ENCODE measurements around the gene FAM234B.

The FAM234B gene

GRCh38 chr12:13090054-13090453 is 45.9 kb downstream of the FAM234B start:
- DNase-seq (ENCODE audit: low read depth, low spot score): no peak

DNA sequence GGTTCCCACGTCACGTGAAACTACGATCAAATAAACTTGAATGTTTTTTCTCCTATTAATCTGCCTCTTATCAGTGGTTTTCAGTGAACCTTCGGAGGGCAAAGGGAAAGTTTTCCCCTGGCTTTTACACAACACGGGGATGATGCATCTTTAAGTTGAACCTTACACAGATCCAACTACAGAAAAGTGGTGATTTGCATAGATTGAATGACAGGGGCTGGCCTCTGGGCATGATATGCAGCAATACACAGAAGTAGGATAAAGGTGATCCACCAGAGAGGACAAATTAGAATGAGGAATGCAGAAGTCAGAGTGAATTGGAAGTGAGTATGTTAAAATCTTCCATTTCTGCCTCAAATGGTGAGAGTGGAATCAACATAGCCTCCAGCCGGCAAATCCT is 47.7 kb downstream of the FAM234B start:
- no peak for DNase-seq (ENCODE audit: low read depth, low spot score)

GRCh38 chr12:13093191-13093847 is 49.1 kb downstream of the FAM234B start:
- peak; percentile 42 for DNase-seq (ENCODE audit: low read depth, low spot score)

DNA sequence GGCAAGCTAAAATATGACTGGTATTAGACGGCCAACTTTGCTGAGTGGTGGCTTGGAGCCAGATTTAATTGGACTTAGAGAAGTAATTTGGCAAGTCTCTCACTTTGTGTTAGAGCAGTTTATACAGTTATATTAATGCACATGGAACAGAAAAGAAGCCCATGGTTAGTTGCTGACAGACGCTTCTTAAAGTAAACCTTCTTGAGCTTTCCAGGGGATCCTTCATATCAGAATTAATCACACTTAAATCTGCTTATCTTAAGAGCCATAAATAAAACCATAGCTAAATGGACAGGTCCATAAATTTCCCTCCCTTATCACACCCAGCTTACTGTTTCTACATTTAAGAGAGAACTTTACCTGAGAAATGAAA is 49.7 kb downstream of the FAM234B start:
- DNase-seq (ENCODE audit: low read depth, low spot score): peak; percentile 32

DNA sequence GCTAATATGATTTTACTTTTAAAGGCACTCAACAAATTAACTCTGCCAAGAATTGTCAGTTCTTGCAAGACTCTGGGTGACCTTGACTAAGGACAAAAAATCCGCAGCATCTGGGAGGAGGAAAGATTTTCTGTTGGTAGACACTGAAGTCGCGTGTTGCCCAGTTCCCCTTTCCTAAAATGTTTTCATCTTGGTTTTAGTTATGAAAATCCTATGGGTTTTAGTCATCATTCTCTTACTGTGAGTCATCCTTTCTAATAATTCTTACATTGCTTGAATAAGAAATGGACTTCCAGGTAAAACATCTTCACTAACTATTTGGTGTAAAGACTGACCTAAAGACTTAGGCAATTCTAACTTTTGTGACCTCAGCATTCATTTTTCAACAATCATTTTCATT is 50.2 kb downstream of the FAM234B start:
- peak; percentile 34 for DNase-seq (ENCODE audit: low read depth, low spot score)

DNA sequence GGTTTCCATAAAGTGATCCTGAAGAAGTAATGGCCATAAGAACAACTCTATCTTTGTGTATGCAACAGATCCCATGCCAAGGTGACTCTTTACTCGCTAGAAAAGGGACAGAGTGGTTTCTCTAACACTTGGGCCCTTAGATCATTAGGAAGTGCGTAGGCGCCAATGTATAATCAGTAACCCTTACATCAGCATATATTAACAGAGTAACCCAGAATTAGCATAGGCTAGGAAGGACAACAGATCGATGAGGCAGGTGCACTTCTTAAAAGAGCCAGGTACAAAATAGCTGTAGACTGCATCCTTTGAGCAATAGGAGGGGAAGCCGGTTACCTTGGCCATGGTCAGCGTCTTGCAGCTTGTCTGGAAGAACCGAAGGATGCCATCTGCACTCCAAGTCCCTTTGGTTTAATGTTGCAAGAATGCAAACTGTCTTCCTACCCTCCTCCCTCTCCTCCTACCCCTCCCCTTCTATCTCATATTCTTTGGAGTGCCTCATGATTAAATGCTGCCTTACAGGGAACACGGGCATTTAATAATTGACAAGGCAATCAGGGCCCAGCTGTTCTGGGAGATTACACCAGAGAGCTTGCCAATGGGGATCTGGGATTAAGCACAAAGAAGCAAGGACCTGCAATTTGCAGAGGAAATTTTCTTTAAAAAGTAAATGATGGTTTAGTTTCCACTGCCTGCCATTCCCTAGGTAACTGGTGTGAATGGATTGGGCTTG is 51.2 kb downstream of the FAM234B start:
- DNase-seq (ENCODE audit: low read depth, low spot score): no peak

- no peak for DNase-seq (ENCODE audit: low read depth, low spot score)
These were observed 53.4 kb downstream of the FAM234B start for GRCh38 chr12:13097491-13098011.

DNA sequence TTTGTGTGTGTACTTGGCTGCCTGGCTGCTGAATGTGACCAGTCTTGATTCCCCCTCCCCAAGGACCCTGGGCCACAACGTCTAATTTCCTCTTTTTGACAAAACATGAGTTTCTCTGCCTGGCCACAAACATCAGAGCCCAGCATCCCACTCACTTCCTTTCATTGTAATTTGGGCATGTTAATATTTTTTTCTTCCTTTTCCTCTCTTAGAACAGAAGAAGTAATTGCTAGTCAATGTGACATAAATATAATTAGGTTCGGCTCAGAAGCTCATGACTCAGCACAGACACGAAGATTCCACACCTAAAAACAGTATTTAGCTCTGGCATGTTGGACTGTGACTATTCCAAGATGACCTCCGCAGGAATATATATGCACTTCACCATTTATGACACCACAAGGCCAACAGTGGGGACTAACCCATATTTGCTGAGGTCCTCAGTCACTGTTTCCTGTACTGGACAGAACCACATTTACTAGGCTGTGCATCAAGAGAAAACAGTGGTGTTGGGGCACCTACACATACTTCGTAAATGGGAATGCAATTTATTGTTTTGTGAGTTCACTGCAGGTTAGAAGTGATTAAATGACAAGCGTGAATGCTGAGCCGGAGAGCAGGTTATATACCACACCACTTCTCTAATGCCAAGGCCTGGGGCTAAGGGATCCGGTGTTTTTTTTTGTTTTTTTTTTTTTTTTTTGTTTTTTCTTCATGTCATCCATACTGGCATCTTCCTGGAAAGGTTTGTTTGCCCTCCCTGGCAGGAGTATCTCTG is 55.1 kb downstream of the FAM234B start:
- peak; percentile 26 for DNase-seq (ENCODE audit: low read depth, low spot score)

DNA sequence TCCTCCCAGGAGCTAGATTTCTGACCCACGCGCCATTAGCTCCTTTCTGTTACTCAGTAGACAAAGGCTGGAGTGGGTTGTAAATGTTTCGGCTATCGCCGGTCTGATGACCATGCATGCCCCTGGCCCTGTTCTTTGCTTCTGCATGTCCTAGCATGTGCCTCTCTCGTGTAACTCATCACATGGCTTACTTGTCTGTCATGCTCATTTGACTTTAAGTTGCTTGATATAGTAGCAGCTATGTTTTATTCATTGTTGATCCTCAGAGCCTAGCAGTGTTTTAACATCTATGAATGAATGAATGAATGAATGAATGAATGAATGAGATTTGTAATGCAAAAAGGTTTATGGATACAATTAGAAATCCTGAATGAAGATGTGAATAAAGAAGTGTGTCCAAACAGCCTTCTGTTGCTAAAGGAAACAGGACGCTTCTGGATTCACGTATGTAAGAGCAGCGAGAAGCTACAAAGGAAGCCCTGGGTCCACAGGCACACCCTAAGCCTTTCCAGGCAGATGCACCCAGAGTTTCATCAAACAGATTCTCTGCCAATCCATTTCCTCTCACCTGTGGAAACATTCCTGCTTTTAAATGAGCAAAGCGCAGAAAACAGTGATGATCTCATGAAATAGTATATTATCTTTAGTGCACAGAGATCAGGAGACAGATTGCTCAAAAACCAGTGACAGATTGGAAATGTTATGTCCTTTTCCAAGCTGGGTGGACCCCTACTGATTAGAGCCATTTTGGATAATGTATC is 55.8 kb downstream of the FAM234B start:
- no peak for DNase-seq (ENCODE audit: low read depth, low spot score)

DNA sequence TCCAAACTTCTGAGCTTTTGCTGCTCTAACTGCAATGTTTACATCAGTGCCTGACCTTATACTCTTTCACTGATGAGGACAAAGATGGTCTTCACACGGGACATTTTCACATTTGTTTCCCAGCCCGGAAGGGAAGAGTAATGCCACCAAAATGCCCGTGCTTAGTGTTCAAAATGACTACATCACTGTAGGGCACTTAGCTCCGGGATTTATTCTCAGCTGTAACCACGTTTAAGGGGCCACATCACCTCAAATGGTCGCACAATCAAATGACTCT is 56.4 kb downstream of the FAM234B start:
- DNase-seq (ENCODE audit: low read depth, low spot score): no peak

DNA sequence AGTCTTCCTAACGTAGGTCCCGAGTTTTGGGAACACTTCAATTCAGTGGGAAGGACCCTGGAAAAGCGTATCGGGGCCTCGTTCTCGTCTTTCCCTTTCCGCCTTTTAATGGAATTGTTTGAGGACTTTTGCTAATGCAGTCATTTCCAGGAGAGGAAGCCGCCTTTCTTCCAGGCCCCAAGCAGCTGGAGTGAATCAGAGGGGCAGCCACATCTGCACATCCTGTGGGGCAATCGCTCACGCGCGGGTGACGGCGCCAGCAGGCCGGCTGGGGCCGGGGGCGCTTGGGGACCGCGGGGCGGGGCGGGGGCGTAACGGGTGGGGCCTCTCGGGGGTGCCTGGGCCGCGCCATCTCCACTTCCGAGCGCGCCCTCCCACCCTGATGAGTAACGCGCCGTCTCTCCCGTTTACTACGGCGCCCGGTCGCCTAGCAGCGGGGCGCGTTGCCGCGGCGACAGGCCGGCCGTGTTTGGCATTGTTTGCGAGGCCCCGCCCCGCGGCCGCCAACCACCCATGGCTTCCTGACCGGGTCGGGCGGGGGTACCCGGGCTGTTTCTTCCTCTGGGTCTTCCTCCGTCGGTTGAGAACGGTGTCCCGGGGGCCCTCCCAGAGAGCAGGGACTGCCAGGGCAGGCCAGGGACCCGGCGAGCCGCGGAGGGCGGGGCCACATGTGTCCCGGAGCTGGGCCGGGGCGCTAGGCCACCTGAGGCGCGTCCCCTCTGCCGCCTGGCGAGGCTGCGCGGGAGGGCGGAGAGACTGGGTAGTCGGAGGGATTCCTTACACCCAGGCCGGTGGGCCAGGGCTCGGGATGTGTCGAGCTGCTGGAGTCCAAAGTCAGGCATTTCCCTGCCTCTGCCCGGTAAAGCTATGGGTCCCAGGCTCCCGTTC is 56.9 kb downstream of the FAM234B start:
- peak; percentile 96 for DNase-seq (ENCODE audit: low read depth, low spot score)

DNA sequence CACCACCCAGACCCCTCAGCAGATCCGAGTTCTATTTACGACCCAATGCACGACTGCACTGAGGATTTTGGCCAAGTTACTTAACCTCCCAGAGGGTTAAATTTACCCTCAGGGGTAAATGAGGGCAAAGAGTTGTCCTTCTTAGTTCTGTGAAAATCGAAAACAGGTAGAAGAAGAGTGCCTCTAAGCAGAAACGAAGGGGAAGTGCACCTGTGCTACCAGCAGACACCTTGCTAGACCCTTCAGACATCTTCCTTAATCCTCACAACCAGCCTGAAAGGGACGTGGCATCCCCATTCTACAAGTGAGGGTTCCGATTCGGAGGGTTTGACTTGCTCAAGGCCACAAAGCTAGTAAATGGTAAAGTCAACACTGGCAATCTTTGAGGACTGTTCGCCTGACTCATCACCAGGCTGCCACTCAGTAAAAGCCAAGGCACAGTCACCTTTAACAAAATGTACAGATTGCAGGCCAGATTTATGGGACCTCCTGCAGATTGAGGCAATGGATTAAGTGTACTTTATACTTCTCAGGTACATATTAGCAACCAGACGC is 57.7 kb downstream of the FAM234B start:
- DNase-seq (ENCODE audit: low read depth, low spot score): peak; percentile 51

DNA sequence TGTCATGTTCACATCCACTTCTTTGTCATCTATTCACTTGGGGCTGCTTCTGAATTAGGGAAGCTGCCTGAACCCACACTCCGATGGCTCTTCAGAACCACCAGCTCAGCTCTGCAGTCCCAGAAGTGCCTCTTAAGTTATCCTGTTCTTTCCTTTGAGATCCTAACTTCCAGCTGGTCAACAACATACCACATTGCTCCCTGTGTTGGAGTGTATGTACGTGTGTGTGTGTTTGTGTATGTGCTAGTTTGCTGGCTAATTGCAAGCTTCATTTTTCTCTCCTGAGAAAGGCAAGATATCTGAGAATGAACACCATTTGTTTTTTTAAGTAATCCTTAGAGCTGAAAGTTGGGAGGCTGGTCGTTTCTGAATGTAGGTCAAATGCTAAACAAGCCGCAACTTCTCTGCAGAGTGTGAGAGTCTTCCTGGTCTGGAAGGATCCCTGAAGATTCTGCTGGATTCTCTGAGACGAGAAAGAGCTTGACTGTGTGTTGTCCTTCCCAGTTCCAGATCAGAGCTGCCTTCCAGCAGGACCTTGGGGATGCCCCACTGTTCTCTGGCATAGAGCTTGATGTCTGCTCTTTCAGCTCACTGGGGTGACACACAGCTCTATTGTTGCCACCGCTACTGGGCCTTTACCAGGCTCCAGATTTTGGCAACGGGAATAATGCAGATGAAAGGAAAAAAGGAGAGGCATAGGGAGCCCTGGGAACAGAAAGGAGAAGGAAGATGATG is 58.4 kb downstream of the FAM234B start:
- peak; percentile 31 for DNase-seq (ENCODE audit: low read depth, low spot score)

- DNase-seq (ENCODE audit: low read depth, low spot score): no peak
These were observed 59.3 kb downstream of the FAM234B start, which contains the start of gene GSG1 for GRCh38 chr12:13103391-13104033. GSG1 (minus strand) TSS chr12:13103667; CDS start chr12:13103512, 155 bp downstream.

DNA sequence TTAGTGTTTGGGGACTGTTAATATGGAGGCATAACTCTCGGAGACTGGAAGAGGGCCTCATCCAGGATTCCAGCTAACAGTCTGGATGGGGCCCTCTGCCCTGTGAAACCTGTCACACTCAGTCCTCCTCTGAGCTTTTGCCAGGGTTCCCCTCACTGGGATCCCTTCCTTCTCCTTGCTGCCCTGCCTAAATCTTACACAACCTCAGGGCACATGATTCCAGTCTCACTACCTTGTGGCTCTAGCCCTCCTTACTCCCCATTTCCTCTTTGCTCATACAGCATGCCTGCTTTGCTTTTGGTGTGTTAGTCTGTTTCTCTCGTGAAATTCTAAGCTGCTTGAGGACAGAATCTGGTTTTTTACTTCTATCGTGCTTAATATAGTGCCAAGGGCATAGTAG is 60.2 kb downstream of the FAM234B start:
- no peak for DNase-seq (ENCODE audit: low read depth, low spot score)

GRCh38 chr12:13105781-13106180 is 61.6 kb downstream of the FAM234B start:
- no peak for DNase-seq (ENCODE audit: low read depth, low spot score)

DNA sequence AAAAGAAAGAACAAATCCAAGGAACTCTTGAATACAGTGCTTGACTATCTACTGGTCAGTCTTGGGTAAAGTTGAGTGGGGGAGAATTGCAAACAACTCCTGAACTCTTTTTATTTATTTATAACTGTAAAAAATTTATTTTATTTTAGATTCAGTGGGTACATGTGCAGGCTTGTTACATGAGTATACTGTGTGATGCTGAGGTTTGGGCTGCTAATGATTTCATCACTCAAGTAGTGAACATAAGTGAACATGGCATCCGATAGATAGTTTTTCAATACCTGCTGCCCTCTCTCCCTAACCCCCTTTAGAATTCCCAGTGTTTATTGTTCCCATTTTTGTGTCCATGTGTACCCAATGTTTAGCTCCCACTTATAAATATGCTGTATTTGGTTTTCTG is 62.5 kb downstream of the FAM234B start:
- DNase-seq (ENCODE audit: low read depth, low spot score): no peak

GRCh38 chr12:13112968-13113367 is 68.8 kb downstream of the FAM234B start:
- no peak for DNase-seq (ENCODE audit: low read depth, low spot score)
